ENCODE results near the gene RAB22A. TPM values are rescaled to one million over a fixed set of nuclear protein-coding genes. Genes with fewer than 3 reads are reported as not detected.

RAB22A gene
- total RNA-seq = 16.5 and 17.4 TPM in 2 replicates

GRCh38 chr20:58309591-58310290 is at the start of gene RAB22A:
RAB22A (plus strand) TSS chr20:58309715; CDS start chr20:58309977, 262 bp downstream.
- Mint-ChIP-seq H3K36me3 (ENCODE audit: low read depth) (peaks cover 39% of the 10 kb centered on the region), H3K9me3 (peaks cover 4% of the 10 kb centered on the region), H3K27me3 (no peaks in the 10 kb centered on the region), H3K4me3 (peak within 1 kb of the TSS; percentile 97), H3K27ac (peak within 1 kb of the TSS; percentile 94), H3K4me1 (peaks cover 50% of the 10 kb centered on the region)
- intact Hi-C loops (cut with micrococcal nuclease) = loop anchor here (1.0 to 10.0 kb wide), 5 partner anchors 57 to 583 kb away; partner anchors contain the start of gene VAPB
- peak; percentile 95 for DNase-seq

- no peak overlapping the region for H3K4me3 Mint-ChIP-seq
- H3K9me3 Mint-ChIP-seq = no peaks in the 10 kb centered on the region
- DNase-seq = peak; percentile 31
- H3K4me1 Mint-ChIP-seq = peaks cover 13% of the 10 kb centered on the region
- intact Hi-C loops (cut with micrococcal nuclease) = no loop called here
- no peak overlapping the region for H3K27ac Mint-ChIP-seq
- H3K36me3 Mint-ChIP-seq (ENCODE audit: low read depth) = peaks cover 30% of the 10 kb centered on the region
- no peaks in the 10 kb centered on the region for H3K27me3 Mint-ChIP-seq
Measured at GRCh38 chr20:58260006-58260405, 49.5 kb upstream of the RAB22A start.

- no peak for DNase-seq
- Mint-ChIP-seq H3K27me3 (no peaks in the 10 kb centered on the region), H3K36me3 (ENCODE audit: low read depth) (peaks cover 30% of the 10 kb centered on the region), H3K4me1 (peaks cover 12% of the 10 kb centered on the region), H3K27ac (no peak overlapping the region), H3K9me3 (no peaks in the 10 kb centered on the region), H3K4me3 (no peak overlapping the region)
- intact Hi-C loops (cut with micrococcal nuclease) = no loop called here
Measured at GRCh38 chr20:58261660-58262059, 47.9 kb upstream of the RAB22A start.

- H3K27ac Mint-ChIP-seq = no peak overlapping the region
- intact Hi-C loops (cut with micrococcal nuclease) = no loop called here
Measured at GRCh38 chr20:58264271-58264670, 45.2 kb upstream of the RAB22A start.

GRCh38 chr20:58267389-58268215 is 41.9 kb upstream of the RAB22A start:
- H3K4me3 Mint-ChIP-seq = no peak overlapping the region
- peaks cover 46% of the 10 kb centered on the region for H3K36me3 Mint-ChIP-seq (ENCODE audit: low read depth)
- H3K4me1 Mint-ChIP-seq = peaks cover 29% of the 10 kb centered on the region
- H3K9me3 Mint-ChIP-seq = no peaks in the 10 kb centered on the region
- peak overlapping the region; percentile 83 for H3K27ac Mint-ChIP-seq
- intact Hi-C loops (cut with micrococcal nuclease) = no loop called here
- DNase-seq = peak; percentile 48
- no peaks in the 10 kb centered on the region for H3K27me3 Mint-ChIP-seq

More at GRCh38 chr20:58264271-58264670, 45.2 kb upstream of the RAB22A start:
- Mint-ChIP-seq H3K27me3 (no peaks in the 10 kb centered on the region), H3K4me3 (no peak overlapping the region), H3K36me3 (ENCODE audit: low read depth) (peaks cover 40% of the 10 kb centered on the region), H3K4me1 (peaks cover 25% of the 10 kb centered on the region), H3K9me3 (no peaks in the 10 kb centered on the region)
- no peak for DNase-seq

GRCh38 chr20:58268421-58268821 is 41.1 kb upstream of the RAB22A start:
- peaks cover 31% of the 10 kb centered on the region for H3K4me1 Mint-ChIP-seq
- H3K27ac Mint-ChIP-seq = peak overlapping the region; percentile 83
- H3K9me3 Mint-ChIP-seq = no peaks in the 10 kb centered on the region
- intact Hi-C loops (cut with micrococcal nuclease) = no loop called here
- no peaks in the 10 kb centered on the region for H3K27me3 Mint-ChIP-seq
- H3K36me3 Mint-ChIP-seq (ENCODE audit: low read depth) = peaks cover 40% of the 10 kb centered on the region
- H3K4me3 Mint-ChIP-seq = peak overlapping the region; percentile 56
- DNase-seq = no peak

DNA sequence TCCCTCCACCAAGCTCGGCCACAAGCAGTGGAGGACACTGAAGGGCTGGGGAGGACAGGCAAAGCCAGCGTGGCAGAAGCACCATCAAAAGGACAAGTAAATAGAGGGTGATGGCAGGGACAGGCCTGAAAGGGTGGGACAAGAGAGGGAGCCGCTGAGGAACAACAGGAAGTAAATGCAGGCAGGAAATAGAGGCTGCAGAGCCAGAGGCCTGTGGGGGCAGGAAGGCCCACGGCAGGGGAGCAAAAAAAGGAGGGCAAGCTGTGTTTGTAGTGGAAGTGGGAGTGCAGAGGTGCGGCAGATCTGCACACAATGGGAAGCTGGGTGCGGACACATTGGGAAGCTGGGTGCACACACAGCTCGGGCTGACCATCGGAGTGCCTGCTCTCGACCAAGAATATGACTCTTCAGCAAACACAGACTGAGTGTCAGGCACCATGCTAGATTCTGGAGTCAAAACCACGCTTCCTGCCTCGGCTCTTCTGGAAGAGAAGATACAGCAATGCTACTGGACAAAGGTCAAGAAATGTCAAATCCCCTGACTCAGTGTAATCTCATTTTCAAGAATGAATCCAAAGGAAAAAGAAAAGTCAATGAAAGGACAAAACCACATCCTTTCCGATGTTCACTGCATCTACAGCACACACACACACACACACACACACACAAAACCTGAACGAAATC is 40.4 kb upstream of the RAB22A start:
- peaks cover 45% of the 10 kb centered on the region for H3K36me3 Mint-ChIP-seq (ENCODE audit: low read depth)
- peaks cover 35% of the 10 kb centered on the region for H3K4me1 Mint-ChIP-seq
- no peaks in the 10 kb centered on the region for H3K27me3 Mint-ChIP-seq
- intact Hi-C loops (cut with micrococcal nuclease) = no loop called here
- DNase-seq = no peak
- H3K27ac Mint-ChIP-seq = peak overlapping the region; percentile 83
- H3K9me3 Mint-ChIP-seq = no peaks in the 10 kb centered on the region
- peak overlapping the region; percentile 56 for H3K4me3 Mint-ChIP-seq

GRCh38 chr20:58271606-58272351 is 37.7 kb upstream of the RAB22A start:
- Mint-ChIP-seq H3K9me3 (no peaks in the 10 kb centered on the region), H3K4me1 (peaks cover 35% of the 10 kb centered on the region), H3K36me3 (ENCODE audit: low read depth) (peaks cover 57% of the 10 kb centered on the region), H3K4me3 (no peak overlapping the region), H3K27me3 (no peaks in the 10 kb centered on the region), H3K27ac (peak overlapping the region; percentile 7)
- intact Hi-C loops (cut with micrococcal nuclease) = loop anchor here (1.0 kb wide), 2 partner anchors 34 to 35 kb away; no protein-coding TSS in a partner anchor
- DNase-seq = no peak

- Mint-ChIP-seq H3K27me3 (no peaks in the 10 kb centered on the region), H3K9me3 (no peaks in the 10 kb centered on the region), H3K4me1 (peaks cover 13% of the 10 kb centered on the region), H3K4me3 (no peak overlapping the region), H3K36me3 (ENCODE audit: low read depth) (peaks cover 45% of the 10 kb centered on the region), H3K27ac (no peak overlapping the region)
- intact Hi-C loops (cut with micrococcal nuclease) = no loop called here
- DNase-seq = no peak
Measured at GRCh38 chr20:58274384-58274783, 35.1 kb upstream of the RAB22A start.

GRCh38 chr20:58277107-58277506 is 32.4 kb upstream of the RAB22A start:
- no peak overlapping the region for H3K27ac Mint-ChIP-seq
- no peaks in the 10 kb centered on the region for H3K27me3 Mint-ChIP-seq
- H3K4me3 Mint-ChIP-seq = no peak overlapping the region
- DNase-seq = no peak
- H3K9me3 Mint-ChIP-seq = no peaks in the 10 kb centered on the region
- intact Hi-C loops (cut with micrococcal nuclease) = no loop called here
- peaks cover 8% of the 10 kb centered on the region for H3K4me1 Mint-ChIP-seq
- peaks cover 45% of the 10 kb centered on the region for H3K36me3 Mint-ChIP-seq (ENCODE audit: low read depth)

DNA sequence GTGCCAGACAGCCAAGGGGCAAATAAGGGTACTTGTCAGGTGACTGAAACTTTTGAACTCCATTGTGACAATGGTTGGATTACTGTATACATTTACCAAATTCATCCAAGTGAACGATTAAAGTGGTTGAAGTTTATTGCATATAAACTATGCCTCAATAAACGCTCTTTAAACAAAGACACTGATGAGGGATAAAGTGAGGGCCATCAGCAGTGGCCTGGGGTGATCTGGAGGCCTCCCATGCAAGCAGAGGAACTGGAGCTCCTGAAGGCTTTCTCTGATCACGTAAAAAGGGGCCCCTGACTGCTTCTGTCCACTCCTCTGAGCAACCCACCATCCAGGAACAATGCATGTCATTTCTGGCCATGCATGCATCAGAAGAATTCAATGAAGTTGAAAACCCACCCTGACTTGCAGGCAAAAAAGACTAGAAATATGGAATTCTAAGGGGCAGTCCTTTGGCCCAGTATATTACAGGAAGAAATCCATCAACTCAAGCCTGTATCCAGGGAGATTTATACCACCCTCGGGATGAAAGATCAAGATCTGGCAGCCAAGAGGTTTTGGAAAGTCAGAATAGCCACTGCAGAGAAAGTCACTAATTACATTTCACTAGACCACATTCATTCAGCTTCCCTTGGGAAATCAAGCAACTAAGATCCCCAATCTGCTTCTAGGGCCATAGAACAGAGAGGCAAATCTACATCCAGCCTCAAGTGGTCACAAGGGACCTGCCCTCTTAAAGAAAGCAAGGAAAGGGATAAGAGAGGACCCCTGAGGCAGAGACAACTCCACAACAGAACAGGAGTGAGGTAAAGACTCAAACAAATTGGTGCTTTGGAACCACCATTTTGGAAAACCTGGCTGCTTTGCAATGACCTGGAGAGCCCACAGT is 31.7 kb upstream of the RAB22A start:
- H3K36me3 Mint-ChIP-seq (ENCODE audit: low read depth) = peaks cover 45% of the 10 kb centered on the region

GRCh38 chr20:58286729-58287128 is 22.8 kb upstream of the RAB22A start:
- H3K9me3 Mint-ChIP-seq = no peaks in the 10 kb centered on the region
- H3K4me1 Mint-ChIP-seq = peaks cover 15% of the 10 kb centered on the region
- intact Hi-C loops (cut with micrococcal nuclease) = no loop called here
- H3K36me3 Mint-ChIP-seq (ENCODE audit: low read depth) = peaks cover 22% of the 10 kb centered on the region
- H3K27me3 Mint-ChIP-seq = no peaks in the 10 kb centered on the region
- no peak overlapping the region for H3K27ac Mint-ChIP-seq
- no peak overlapping the region for H3K4me3 Mint-ChIP-seq
- peak; percentile 61 for DNase-seq

More for the DNA sequence above, 31.7 kb upstream of the RAB22A start:
- Mint-ChIP-seq H3K4me3 (no peak overlapping the region), H3K27ac (no peak overlapping the region), H3K4me1 (peaks cover 6% of the 10 kb centered on the region), H3K27me3 (no peaks in the 10 kb centered on the region), H3K9me3 (no peaks in the 10 kb centered on the region)
- DNase-seq = peak; percentile 37
- intact Hi-C loops (cut with micrococcal nuclease) = no loop called here

Data from activated CD4-positive, alpha-beta T cell treated with anti-CD3 and anti-CD28 coated beads, Interleukin-2, amount 10 ng/mL, durations not matched to agents 24 days and 14 days (primary cell).